Neural progenitor cell (in vitro differentiated cells): ENCODE data around the gene PTPRG.

ENCODE experiments used
- EZH2 ChIP-seq: fragments of 200-600 bp; sonication (generic); IDR thresholded peaks from 2 replicates; pipeline ENCODE4 v1.6.1; 2017; ENCODE audit warnings: antibody characterized with exemption, mild to moderate bottlenecking, moderate library complexity
- EZH2phosphoT487 ChIP-seq: fragments of 200-600 bp; sonication (generic); IDR thresholded peaks from 2 replicates; pipeline ENCODE4 v1.6.1; 2017; ENCODE audit warnings: antibody characterized with exemption
- TF ChIP-seq, protein P1 (sequence below): fragments of 200-600 bp; sonication (generic); IDR thresholded peaks from 2 replicates; pipeline ENCODE4 v1.5.1; 2017; ENCODE audit warnings: antibody characterized with exemption, mild to moderate bottlenecking

DNA sequence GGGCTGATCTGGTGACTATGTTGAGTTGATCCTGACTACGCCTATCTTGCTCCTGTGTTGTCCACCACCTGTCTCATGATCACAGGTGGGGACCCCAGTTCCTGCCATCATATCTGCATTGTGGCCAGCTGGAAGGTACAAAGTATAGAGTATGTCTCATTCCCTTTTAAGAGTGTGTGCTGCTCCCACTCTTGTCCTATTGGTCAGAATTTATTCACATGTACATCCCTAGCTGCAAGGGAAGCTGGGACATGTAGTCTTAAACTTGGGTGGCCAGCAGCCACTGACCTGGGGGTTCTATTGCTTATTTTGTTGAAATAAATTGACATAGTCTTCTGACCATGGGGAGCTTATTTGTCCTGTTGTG is 373.1 kb downstream of the PTPRG start:
- TF ChIP-seq, protein P1, sequence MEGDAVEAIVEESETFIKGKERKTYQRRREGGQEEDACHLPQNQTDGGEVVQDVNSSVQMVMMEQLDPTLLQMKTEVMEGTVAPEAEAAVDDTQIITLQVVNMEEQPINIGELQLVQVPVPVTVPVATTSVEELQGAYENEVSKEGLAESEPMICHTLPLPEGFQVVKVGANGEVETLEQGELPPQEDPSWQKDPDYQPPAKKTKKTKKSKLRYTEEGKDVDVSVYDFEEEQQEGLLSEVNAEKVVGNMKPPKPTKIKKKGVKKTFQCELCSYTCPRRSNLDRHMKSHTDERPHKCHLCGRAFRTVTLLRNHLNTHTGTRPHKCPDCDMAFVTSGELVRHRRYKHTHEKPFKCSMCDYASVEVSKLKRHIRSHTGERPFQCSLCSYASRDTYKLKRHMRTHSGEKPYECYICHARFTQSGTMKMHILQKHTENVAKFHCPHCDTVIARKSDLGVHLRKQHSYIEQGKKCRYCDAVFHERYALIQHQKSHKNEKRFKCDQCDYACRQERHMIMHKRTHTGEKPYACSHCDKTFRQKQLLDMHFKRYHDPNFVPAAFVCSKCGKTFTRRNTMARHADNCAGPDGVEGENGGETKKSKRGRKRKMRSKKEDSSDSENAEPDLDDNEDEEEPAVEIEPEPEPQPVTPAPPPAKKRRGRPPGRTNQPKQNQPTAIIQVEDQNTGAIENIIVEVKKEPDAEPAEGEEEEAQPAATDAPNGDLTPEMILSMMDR = no peak
- TF ChIP-seq EZH2 (no peak), EZH2phosphoT487 (no peak)
